ENCODE results near the gene HDAC9.
"Not testable (repeated sequence)": the region's sequence is repeated elsewhere in the genome, so short reads cannot be mapped to it uniquely, and the experiment has no call there.

Gene HDAC9

GRCh38 chr7:18721429-18721828, 225.9 kb downstream of the HDAC9 start:
- DNase-seq (ENCODE audit: low read depth in 2 of 2), result no peak

DNA sequence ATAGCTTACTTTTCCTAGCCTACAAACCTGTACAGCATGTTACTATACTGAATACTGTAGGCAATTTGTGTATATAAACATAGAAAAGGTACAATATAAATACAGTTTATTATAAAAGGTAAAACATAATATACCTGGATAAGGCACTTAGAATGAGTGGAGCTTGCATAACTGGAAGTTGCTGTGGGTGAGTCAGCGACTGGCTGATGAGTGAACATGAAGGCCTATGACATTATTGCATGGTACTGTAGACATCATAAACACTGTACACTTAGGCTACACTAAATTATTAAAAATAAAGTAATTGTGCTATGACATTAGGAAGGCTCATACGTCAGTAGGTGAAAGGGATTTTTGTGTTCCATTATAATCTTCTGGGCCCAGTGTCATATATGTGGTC, 228.8 kb downstream of the HDAC9 start:
- DNase-seq (ENCODE audit: low read depth in 2 of 2), result no peak

- no peak for DNase-seq (ENCODE audit: low read depth in 2 of 2)
These were observed 231.7 kb downstream of the HDAC9 start for GRCh38 chr7:18727115-18727870.

DNA sequence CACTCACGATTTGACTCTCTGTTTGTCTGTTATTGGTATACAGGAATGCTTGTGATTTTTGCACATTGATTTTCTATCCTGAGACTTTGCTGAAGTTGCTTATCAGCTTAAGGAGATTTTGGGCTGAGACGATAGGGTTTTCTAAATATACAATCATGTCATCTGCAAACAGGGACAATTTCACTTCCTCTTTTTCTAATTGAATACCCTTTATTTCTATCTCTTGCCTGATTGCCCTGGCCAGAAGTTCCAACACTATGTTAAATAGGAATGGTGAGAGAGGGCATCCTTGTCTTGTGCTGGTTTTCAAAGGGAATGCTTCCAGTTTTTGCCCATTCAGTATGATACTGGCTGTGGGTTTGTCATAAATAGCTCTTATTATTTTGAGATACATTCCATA, 240.5 kb downstream of the HDAC9 start:
- not testable (repeated sequence) for DNase-seq (ENCODE audit: low read depth in 2 of 2)

GRCh38 chr7:18740579-18740988, 245.0 kb downstream of the HDAC9 start:
- DNase-seq (ENCODE audit: low read depth in 2 of 2), result no peak

DNA sequence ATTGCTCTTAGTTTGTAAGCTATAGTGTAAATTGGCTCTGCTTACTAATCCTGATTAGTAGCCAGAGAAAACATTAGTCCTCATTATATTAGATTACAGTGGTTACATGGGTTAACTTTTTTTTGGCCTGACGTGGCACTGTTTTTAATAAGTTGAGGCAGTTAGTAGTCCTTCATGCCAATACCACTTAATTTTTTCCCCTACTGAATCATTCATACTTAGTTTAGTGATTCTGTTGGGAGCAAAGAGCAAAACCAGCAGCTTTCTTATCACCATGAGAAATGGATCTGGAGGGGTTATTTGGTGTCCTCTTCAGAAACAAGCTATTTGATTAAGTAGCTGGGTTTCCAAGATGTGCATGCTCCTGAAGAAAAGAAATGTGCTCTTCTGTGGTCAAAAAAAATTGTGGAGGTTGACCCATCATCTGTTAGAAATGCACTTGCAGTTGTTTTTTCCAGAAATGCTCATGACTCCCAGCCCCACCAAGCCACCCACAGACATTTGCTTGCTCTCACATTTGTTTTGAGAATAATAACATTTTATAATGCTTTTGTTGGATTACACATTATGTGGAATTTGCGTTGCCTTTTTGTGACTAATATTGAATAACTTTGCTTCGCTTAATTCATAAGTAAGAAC, 258.5 kb downstream of the HDAC9 start:
- no peak for DNase-seq (ENCODE audit: low read depth in 2 of 2)

- no peak for DNase-seq (ENCODE audit: low read depth in 2 of 2)
These were observed 259.2 kb downstream of the HDAC9 start for GRCh38 chr7:18754766-18755165.

DNA sequence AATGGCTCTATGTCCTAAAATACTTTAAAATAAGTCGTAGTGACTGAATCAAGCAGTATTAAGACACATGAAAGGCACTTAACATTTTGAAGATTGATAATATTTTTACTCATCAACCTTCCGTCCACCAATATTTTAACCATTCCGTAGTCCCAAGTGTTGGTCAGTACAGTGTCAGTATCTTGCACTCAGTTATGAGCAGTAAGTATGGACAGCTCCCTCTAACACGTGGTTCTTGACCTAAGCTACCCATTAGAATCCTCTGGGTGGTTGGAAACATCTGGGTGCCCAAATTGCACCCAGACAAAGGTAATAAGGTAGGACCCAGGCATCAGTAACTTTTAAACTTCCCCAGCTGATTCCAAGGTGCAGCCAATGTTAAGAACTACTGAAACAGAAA, 260.2 kb downstream of the HDAC9 start:
- no peak for DNase-seq (ENCODE audit: low read depth in 2 of 2)

DNA sequence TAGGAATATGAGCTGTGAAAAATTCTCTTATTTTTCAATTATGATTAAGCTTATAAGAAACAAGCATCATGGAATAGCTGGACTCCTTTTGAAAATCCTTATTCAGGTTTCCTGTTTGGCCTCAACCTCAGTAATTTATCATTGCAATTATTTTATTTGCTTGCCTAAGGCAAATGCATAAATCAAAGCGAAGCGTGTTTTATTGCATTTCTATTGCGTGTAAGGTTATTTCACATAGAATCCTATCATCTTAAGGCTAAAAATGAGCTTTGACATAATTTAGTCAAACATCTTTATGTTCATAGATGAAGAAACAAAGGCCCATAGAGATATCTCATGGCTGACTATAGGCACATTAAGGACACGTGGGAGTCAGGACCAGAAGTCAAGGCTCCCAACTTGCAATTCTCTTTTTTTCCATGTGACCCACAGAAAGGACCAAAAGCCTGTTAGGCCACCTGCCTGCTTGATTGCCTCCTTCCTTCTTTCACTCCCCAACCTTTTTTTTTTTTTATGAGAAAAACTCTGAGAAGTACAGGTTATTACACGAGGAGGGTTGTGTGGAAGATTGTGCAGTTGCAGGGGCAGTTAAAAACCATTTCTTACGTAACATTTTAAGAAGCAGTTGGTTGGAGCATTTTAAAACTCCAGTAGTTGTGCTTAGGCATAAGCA, 261.0 kb downstream of the HDAC9 start:
- DNase-seq (ENCODE audit: low read depth in 2 of 2), result no peak

- no peak for DNase-seq (ENCODE audit: low read depth in 2 of 2)
These were observed 264.5 kb downstream of the HDAC9 start for GRCh38 chr7:18760046-18760445.

DNA sequence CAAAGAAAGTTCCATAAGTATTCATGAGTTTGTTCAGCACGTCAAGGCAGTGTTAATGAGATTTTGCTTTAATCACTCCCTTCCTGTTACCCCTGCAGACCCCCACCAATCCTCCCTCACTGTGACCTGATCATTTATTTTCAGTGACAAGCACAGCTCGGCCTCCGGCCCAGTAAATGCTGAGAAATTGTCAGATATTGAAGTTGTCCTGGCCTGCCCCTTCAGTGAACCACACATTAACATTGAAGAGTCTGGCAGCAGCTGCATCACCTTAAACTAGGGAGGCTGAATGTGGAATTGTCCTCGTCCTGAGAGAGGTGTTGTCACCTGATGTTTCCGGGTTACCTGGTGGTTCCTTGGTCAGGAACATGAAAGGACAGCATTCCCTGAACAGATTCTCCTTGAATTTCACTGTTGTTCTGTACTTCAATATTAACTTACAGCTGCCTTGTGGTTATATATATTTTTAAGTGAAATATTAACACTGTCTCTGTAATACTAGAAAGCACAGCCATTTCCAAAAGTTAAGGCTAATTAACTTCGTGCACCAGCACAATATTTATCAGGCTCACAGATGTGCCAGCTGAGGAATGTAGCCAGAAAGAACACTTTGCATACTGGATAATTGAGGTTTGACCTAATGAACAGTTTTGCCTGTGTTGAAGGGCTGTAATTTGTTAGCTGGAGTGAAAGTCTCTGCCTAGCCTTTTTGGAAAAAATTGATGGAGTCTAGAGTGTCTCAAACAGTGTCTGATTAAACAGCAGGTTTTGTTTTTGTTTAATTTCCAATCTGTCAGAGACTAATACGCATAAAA, 265.3 kb downstream of the HDAC9 start:
- DNase-seq (ENCODE audit: low read depth in 2 of 2), result no peak

GRCh38 chr7:18762189-18762588, 266.6 kb downstream of the HDAC9 start:
- DNase-seq (ENCODE audit: low read depth in 2 of 2), result no peak

DNA sequence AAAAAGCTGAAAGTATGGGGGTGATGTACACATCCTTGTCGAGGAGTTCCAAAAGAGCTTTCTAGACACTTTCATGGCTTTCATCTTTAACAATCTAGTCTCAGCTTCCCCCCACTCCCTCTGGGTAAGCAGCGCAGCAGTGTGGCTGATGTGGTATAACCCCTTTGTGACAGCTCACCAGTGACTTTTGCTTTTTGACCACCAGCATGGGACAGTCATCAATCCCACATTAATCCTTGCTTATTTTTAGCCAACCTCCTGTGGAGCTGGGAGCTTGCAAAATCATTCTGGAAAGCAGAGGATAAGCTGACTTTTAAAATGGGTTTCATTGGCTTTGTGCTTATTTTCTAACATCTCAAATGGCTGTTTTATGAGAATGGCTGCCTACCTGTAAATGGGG, 272.7 kb downstream of the HDAC9 start:
- no peak for DNase-seq (ENCODE audit: low read depth in 2 of 2)

DNA sequence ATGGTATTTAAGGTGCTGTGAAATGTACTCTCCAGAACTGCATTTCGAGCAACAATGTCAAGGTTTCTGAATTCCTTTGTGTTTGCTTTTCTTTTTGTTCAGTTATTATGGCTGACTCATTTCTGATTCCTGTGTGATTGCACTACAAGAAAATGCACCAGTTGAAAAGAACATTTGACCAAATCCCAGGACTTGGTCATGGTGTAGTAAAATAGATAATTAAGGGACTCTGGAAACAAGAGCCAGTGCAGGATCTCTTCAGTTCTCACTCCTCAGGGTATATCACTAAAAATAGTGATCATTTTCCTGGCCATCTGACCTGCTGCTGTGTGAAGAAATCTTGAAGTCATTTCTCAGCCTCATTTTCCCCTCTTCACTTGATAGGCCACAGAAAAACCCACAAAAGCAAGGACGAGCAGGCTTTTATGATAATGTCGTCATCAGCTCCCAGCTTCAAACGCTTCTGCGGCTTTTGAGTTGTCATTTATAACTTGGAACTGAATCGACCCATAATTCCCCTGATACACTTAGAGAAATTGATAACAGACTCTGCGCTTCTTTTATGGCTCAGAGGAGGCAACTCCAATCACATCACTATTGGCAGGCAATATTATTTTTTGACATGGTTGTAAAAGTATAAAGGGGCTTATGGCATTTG, 274.7 kb downstream of the HDAC9 start:
- no peak for DNase-seq (ENCODE audit: low read depth in 2 of 2)

GRCh38 chr7:18770822-18771221, 275.3 kb downstream of the HDAC9 start:
- DNase-seq (ENCODE audit: low read depth in 2 of 2), result no peak

- DNase-seq (ENCODE audit: low read depth in 2 of 2), result no peak
These were observed 276.5 kb downstream of the HDAC9 start for GRCh38 chr7:18771834-18772566.

DNA sequence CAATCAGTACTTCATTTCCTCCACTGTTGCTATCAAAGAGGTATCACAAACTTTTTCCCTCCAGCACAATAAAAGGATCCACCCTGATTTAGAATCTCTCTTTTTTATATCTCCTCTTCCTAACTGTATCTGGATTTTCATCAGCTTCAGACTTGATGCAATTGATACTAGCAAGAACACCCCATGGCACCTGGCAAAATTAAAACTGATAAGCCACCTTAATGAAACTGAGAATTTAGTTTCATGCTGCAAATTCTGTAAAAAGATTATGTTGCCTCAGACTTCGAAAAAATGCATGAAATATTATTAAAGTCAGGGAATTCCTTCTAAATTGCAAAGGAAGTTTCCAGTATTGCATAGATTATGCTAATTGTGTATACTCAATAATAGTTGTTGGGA, 277.0 kb downstream of the HDAC9 start:
- no peak for DNase-seq (ENCODE audit: low read depth in 2 of 2)

GRCh38 chr7:18777314-18777713, 281.8 kb downstream of the HDAC9 start:
- no peak for DNase-seq (ENCODE audit: low read depth in 2 of 2)

GRCh38 chr7:18778594-18778993, 283.0 kb downstream of the HDAC9 start:
- no peak for DNase-seq (ENCODE audit: low read depth in 2 of 2)

- no peak for DNase-seq (ENCODE audit: low read depth in 2 of 2)
These were observed 284.7 kb downstream of the HDAC9 start for GRCh38 chr7:18780266-18780665.

DNA sequence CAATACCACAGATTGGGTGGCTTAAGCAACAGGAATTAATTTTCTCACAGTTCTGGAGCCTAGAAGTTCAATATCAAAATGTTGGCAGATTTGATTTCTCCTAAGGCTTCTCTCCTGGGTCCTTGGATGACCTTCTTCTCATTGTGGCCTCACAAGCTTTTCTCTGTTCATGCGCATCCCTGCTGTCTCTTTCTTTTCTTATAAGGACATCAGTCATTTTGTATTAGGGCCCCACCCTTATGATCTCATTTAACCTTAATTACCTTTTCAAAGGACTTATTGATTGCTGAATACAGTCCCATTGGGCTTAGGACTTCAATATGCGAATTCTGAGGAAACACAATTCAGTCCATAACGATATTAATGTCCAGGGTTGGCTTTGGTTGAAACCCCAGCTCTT, 285.4 kb downstream of the HDAC9 start:
- no peak for DNase-seq (ENCODE audit: low read depth in 2 of 2)

All from stimulated activated CD4-positive, alpha-beta T cell treated with anti-CD3 and anti-CD28 coated beads, Interleukin-1b, Interleukin-23, amount 100 ng/mL, for 4 hours (primary cell).